PC-9 (cell line): Measurements from ENCODE around the gene C3.

Source experiments
- CTCF ChIP-seq: fragments of 200-600 bp; sonication (generic); conservative IDR thresholded peaks from 2 replicates; pipeline ENCODE4 v1.6.1; 2017; ENCODE audit warnings: mixed run types, antibody characterized with exemption, mild to moderate bottlenecking, moderate library complexity
- EZH2 ChIP-seq: fragments of 200-600 bp; sonication (generic); IDR thresholded peaks from 2 replicates; pipeline ENCODE4 v1.8.0; 2017; ENCODE audit warnings: antibody characterized with exemption, low read depth

GRCh38 chr19:6744381-6745301 is 24.2 kb upstream of the C3 start:
- TF ChIP-seq CTCF = no peak
- no peak for TF ChIP-seq EZH2
